Endothelial cell of umbilical vein (primary cell): ENCODE results near the gene PCARE. TPM values are rescaled to one million over a fixed set of nuclear protein-coding genes. Genes with fewer than 3 reads are reported as not detected.
"Not testable (repeated sequence)": the region's sequence is repeated elsewhere in the genome, so short reads cannot be mapped to it uniquely, and the experiment has no call there.

Experiments
- BruUV-seq: library from RNA; stranded (reverse); fragments of 400-500 nt; replicated peaks from 2 replicates; lab custom pipeline; 2021; lab: Mats Ljungman, UMichigan
- CTCF ChIA-PET: fragments of 300-600, 350-600 bp; sonication (Branson Sonifier 250); formaldehyde crosslinking; loops from one replicate; lab custom pipeline; 2021; ENCODE audit warnings: antibody characterized with exemption, inconsistent platforms; lab: Charles Lee
- POLR2A ChIA-PET: fragments of 300-600, 350-600 bp; sonication (Branson Sonifier 250); formaldehyde crosslinking; loops from one replicate; lab custom pipeline; 2021; ENCODE audit warnings: antibody characterized with exemption, inconsistent platforms; lab: Charles Lee
- DNase-seq: peaks from one replicate; pipeline ENCODE4 v3.0.0-alpha.2; 2011; ENCODE audit warnings: low read depth, low spot score
- FAIRE-seq: peaks from 2 replicates; lab custom pipeline; 2011; peaks lifted over from hg19 to GRCh38; lab: Jason Lieb, UNC
- H2AFZ ChIP-seq: 2 replicates; pipeline ENCODE4 v1.6.0; 2012; ENCODE audit warnings: low read depth, low read length, control low read depth, inconsistent platforms
- H3K27ac ChIP-seq: 2 replicates; pipeline ENCODE4 v1.5.1; 2011; ENCODE audit warnings: low read depth, mild to moderate bottlenecking, control low read depth, low read length, moderate library complexity; ENCODE audit not compliant: insufficient read depth
- H3K27me3 ChIP-seq, 2 experiments: 2 replicates each; pipeline versions ENCODE4 v1.6.0 to v1.6.1; 2011; ENCODE audit warnings: low read length in 2 of 2, mixed read lengths in 1 of 2; ENCODE audit not compliant: control insufficient read depth in 2 of 2, insufficient read depth in 2 of 2
- H3K36me3 ChIP-seq, 2 experiments: 2 replicates in 1 of 2; 3 replicates in 1 of 2; pipeline ENCODE4 v1.5.1; 2011; ENCODE audit warnings: low read length in 2 of 2, mild to moderate bottlenecking in 1 of 2, moderate library complexity in 1 of 2; ENCODE audit not compliant: control insufficient read depth in 2 of 2, insufficient read depth in 2 of 2; ENCODE audit errors: extremely low read depth in 1 of 2
- H3K4me1 ChIP-seq: 3 replicates; pipeline ENCODE4 v1.5.1; 2011; ENCODE audit warnings: mild to moderate bottlenecking, low read length; ENCODE audit not compliant: control insufficient read depth, insufficient read depth; ENCODE audit errors: extremely low read depth
- H3K4me2 ChIP-seq: 2 replicates; pipeline ENCODE4 v1.6.1; 2011; ENCODE audit warnings: low read length, control low read depth, mixed read lengths; ENCODE audit not compliant: insufficient read depth
- H3K4me3 ChIP-seq, 3 experiments: fragments of 200-600 bp in 1 of 3; sonication (generic), shearing (Covaris generic) in 1 of 3; replicated peaks in 1 of 3; 2 replicates each; pipeline ENCODE4 v1.5.1; 2011 to 2016; ENCODE audit warnings: control low read depth in 3 of 3, low read length in 3 of 3, mild to moderate bottlenecking in 2 of 3, inconsistent platforms in 1 of 3, low read depth in 1 of 3, moderate library complexity in 1 of 3; ENCODE audit not compliant: insufficient read depth in 1 of 3
- H3K79me2 ChIP-seq: 2 replicates; pipeline ENCODE4 v1.6.0; 2012; ENCODE audit warnings: low read length, inconsistent platforms; ENCODE audit not compliant: control insufficient read depth, insufficient read depth
- H3K9ac ChIP-seq: replicated peaks from 2 replicates; pipeline ENCODE3; 2011; ENCODE audit warnings: low read length, control low read depth; ENCODE audit not compliant: insufficient read depth; ENCODE audit errors: extremely low read depth
- H3K9me1 ChIP-seq: replicated peaks from 3 replicates; pipeline ENCODE4 v1.6.0; 2011; ENCODE audit warnings: mild to moderate bottlenecking, low read length; ENCODE audit not compliant: control insufficient read depth, insufficient read depth; ENCODE audit errors: extremely low read depth
- H3K9me3 ChIP-seq: replicated peaks from 2 replicates; pipeline ENCODE4 v1.5.1; 2012; ENCODE audit warnings: low read length, inconsistent platforms; ENCODE audit not compliant: control insufficient read depth, insufficient read depth
- H4K20me1 ChIP-seq: replicated peaks from 2 replicates; pipeline ENCODE3; 2011; ENCODE audit warnings: mild to moderate bottlenecking, low read length; ENCODE audit not compliant: control insufficient read depth, insufficient read depth; ENCODE audit errors: extremely low read depth
- EZH2 ChIP-seq: IDR thresholded peaks from 2 replicates; pipeline ENCODE4 v1.6.1; 2012; ENCODE audit warnings: borderline replicate concordance, low read depth, mild to moderate bottlenecking, moderate library complexity, low read length, inconsistent platforms; ENCODE audit not compliant: severe bottlenecking
- FOS ChIP-seq: IDR thresholded peaks from 2 replicates; pipeline ENCODE4 v1.6.1; 2011; ENCODE audit warnings: mild to moderate bottlenecking, low read length, moderate library complexity, borderline replicate concordance; ENCODE audit not compliant: insufficient read depth
- GATA2 ChIP-seq: IDR thresholded peaks from 2 replicates; pipeline ENCODE4 v1.7.0; 2011; ENCODE audit warnings: low read depth, mild to moderate bottlenecking, moderate library complexity, mixed read lengths, low read length; ENCODE audit not compliant: insufficient read length, insufficient read depth
- JUN ChIP-seq: IDR thresholded peaks from 2 replicates; pipeline ENCODE4 v1.6.1; 2011; ENCODE audit warnings: borderline replicate concordance, low read depth; ENCODE audit not compliant: insufficient read length, insufficient read depth
- MYC ChIP-seq: IDR thresholded peaks from one replicate; pipeline ENCODE4 v1.6.1; 2011; ENCODE audit warnings: mild to moderate bottlenecking, low read depth, low read length
- POLR2A ChIP-seq: IDR thresholded peaks from 2 replicates; pipeline ENCODE4 v1.6.1; 2012; ENCODE audit warnings: low read depth, mild to moderate bottlenecking, control low read depth, low read length
- POLR2AphosphoS5 ChIP-seq: IDR thresholded peaks from 2 replicates; pipeline ENCODE4 v1.6.1; 2012; ENCODE audit warnings: low read depth, mild to moderate bottlenecking, control low read depth, low read length, moderate library complexity; ENCODE audit not compliant: insufficient read depth
- dilution Hi-C: fragments of 300-500 bp; cut with MboI; formaldehyde crosslinking; loops from one replicate; pipeline ENCODE4 v1.15.0; 2019; ENCODE audit warnings: low sequenced_read_pairs; ENCODE audit not compliant: extremely low pct_ligation_motif_present
- intact Hi-C: fragments of 100-400 bp; cut with micrococcal nuclease; formaldehyde crosslinking; loops from one replicate; pipeline ENCODE4 v1.10.0; 2022
- polyA plus RNA-seq, 4 experiments: library from polyadenylated mRNA; depleted of rRNA in 3 of 4; stranded (reverse) in 3 of 4; unstranded in 1 of 4; fragments of >200 nt; gene quantifications; 2 replicates each; pipeline versions ENCODE4 v1.2.1 to v1.2.3, GENCODE V29; 2011 to 2012; ENCODE audit warnings: missing spikeins in 1 of 4
- total RNA-seq: library from RNA; stranded (reverse); gene quantifications from 2 replicates; pipeline ENCODE4 v1.2.3, GENCODE V29; 2021
- TF ChIP-seq, protein P1 (sequence below): IDR thresholded peaks from 2 replicates; pipeline ENCODE4 v1.6.1; 2011; ENCODE audit not compliant: insufficient read depth, insufficient read length
- TF ChIP-seq, protein P2 (sequence below), 2 donors: IDR thresholded peaks; 1 replicate in 1 of 2; 2 replicates in 1 of 2; pipeline ENCODE4 v1.5.1; 2011; ENCODE audit warnings: low read length in 2 of 2, mild to moderate bottlenecking in 2 of 2, moderate library complexity in 2 of 2, control low read depth in 1 of 2, inconsistent platforms in 1 of 2, low read depth in 1 of 2; ENCODE audit not compliant: insufficient read depth in 1 of 2; ENCODE audit errors: extremely low read depth in 1 of 2

PCARE gene
- total and polyA plus RNA-seq, 2 donors (not counting 3 experiments of a cell fraction or from before 2014, with no cell fraction given), result not detected

DNA sequence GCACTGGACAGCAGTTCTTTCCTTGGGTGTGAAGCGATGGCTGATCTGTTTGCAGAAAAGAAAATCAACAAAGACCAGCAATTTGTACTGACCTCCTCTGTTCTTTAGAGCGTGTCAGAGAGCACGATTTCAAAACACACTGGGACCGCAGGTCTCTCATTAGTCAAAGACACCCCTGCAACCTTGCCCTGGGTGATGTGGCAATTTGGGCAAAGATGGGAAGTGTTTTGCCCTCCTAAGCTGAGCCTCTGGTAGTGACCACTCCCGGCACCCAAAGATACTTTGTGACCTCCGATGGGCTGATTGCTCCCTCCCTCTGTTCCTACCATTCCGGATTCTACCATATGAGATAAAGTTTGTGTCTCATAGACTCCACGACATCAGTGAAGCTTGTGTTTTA lies 22.6 kb upstream of the PCARE start:
- Histone ChIP-seq H3K4me3 (no peak overlapping the region), H3K4me2 (no peak overlapping the region), H3K4me1 (no peaks in the 10 kb centered on the region), H3K79me2 (no peaks in the 10 kb centered on the region), H2AFZ (no peak overlapping the region), H3K36me3 (no peaks in the 10 kb centered on the region), H3K27ac (no peak overlapping the region), H3K9ac (no peak overlapping the region), H3K27me3 (no peaks in the 10 kb centered on the region), H3K9me3 (no peaks in the 10 kb centered on the region), H4K20me1 (no peaks in the 10 kb centered on the region), H3K9me1 (no peaks in the 10 kb centered on the region)
- DNase-seq, result no peak
- BruUV-seq, result no TSS peak
- dilution Hi-C loops (no loop called here), intact Hi-C loops (no loop called here)
- no peak for FAIRE-seq
- TF ChIP-seq, protein P1, sequence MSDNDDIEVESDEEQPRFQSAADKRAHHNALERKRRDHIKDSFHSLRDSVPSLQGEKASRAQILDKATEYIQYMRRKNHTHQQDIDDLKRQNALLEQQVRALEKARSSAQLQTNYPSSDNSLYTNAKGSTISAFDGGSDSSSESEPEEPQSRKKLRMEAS, result no peak
- TF ChIP-seq GATA2 (no peak), POLR2A (no peak), POLR2AphosphoS5 (no peak), MYC (no peak), JUN (no peak), EZH2 (no peak), FOS (no peak)
- TF ChIP-seq, protein P2, sequence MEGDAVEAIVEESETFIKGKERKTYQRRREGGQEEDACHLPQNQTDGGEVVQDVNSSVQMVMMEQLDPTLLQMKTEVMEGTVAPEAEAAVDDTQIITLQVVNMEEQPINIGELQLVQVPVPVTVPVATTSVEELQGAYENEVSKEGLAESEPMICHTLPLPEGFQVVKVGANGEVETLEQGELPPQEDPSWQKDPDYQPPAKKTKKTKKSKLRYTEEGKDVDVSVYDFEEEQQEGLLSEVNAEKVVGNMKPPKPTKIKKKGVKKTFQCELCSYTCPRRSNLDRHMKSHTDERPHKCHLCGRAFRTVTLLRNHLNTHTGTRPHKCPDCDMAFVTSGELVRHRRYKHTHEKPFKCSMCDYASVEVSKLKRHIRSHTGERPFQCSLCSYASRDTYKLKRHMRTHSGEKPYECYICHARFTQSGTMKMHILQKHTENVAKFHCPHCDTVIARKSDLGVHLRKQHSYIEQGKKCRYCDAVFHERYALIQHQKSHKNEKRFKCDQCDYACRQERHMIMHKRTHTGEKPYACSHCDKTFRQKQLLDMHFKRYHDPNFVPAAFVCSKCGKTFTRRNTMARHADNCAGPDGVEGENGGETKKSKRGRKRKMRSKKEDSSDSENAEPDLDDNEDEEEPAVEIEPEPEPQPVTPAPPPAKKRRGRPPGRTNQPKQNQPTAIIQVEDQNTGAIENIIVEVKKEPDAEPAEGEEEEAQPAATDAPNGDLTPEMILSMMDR (IDR thresholded peaks at IDR 0.05; ENCODE audit: extremely low read depth in 1 of 2, insufficient read depth in 1 of 2, low read depth in 1 of 2, low read length in 2 of 2), result no peak
- CTCF ChIA-PET, result no interaction called here
- POLR2A ChIA-PET, result no interaction called here

DNA sequence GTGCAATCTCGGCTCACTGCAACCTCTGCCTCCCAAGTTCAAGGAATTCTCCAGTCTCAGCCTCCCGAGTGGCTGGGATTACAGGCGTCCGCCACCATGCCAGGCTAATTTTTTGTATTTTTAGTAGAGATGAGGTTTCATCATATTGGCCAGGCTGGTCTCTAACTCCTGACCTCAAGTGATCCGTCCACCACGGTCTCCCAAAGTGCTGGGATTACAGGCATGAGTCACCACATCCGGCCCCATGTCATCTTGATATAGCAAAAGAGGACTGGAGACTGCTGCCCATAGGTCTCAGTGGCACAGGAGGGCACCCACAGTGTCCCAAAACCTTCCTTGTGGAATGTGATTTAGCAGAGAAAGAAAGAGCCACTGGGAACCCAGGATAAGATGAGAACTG lies 16.0 kb upstream of the PCARE start:
- H2AFZ ChIP-seq, FAIRE-seq, H3K4me3 ChIP-seq, H3K27ac ChIP-seq, CTCF ChIA-PET, intact Hi-C loops, H3K9me3 ChIP-seq, H3K9me1 ChIP-seq, POLR2A ChIA-PET, H3K36me3 ChIP-seq, BruUV-seq, H3K4me1 ChIP-seq, H3K79me2 ChIP-seq, H3K27me3 ChIP-seq, H4K20me1 ChIP-seq, dilution Hi-C loops, DNase-seq, H3K4me2 ChIP-seq, H3K9ac ChIP-seq: not testable (repeated sequence)
